Esophagus squamous epithelium (tissue), 4 donors: ENCODE data around the gene RGS6.

ENCODE experiments used
- POLR2A ChIP-seq, 4 donors: fragments of 450-650 bp; IDR thresholded peaks; one replicate each; pipeline ENCODE4 v1.6.1; 2017; ENCODE audit warnings: antibody characterized with exemption in 4 of 4, mild to moderate bottlenecking in 4 of 4, moderate library complexity in 3 of 4
- TF ChIP-seq, protein P1 (sequence below), 6 experiments: fragments of 450-650 bp in 4 of 6; fragments of 200-600 bp in 2 of 6; sonication (generic) in 2 of 6; IDR thresholded peaks; one replicate each; pipeline ENCODE4 v1.5.1; 2016 to 2019; ENCODE audit warnings: antibody characterized with exemption in 6 of 6, mild to moderate bottlenecking in 4 of 6, moderate library complexity in 4 of 6

DNA sequence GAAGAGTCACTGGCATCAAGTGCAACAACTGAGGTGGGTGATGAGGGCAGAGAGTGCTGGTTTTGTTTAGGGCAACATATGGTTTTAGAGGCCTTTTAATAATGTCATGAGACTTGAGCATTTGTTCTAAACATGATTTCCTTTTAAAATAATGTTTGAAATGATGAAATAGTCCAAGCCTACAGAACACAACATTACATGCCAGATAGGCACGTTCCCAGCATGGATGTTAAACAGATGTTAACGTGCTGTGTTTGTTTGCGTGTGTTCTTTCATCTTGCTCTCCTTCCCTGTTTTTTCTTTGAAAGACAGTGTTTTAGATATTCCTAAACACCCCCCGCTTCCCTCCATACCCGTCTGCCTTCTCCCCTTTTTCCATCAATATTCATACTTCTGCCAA is 82.3 kb downstream of the RGS6 start:
- TF ChIP-seq, protein P1, sequence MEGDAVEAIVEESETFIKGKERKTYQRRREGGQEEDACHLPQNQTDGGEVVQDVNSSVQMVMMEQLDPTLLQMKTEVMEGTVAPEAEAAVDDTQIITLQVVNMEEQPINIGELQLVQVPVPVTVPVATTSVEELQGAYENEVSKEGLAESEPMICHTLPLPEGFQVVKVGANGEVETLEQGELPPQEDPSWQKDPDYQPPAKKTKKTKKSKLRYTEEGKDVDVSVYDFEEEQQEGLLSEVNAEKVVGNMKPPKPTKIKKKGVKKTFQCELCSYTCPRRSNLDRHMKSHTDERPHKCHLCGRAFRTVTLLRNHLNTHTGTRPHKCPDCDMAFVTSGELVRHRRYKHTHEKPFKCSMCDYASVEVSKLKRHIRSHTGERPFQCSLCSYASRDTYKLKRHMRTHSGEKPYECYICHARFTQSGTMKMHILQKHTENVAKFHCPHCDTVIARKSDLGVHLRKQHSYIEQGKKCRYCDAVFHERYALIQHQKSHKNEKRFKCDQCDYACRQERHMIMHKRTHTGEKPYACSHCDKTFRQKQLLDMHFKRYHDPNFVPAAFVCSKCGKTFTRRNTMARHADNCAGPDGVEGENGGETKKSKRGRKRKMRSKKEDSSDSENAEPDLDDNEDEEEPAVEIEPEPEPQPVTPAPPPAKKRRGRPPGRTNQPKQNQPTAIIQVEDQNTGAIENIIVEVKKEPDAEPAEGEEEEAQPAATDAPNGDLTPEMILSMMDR (IDR thresholded peaks at IDR 0.05), result no peak
- no peak for TF ChIP-seq POLR2A (IDR thresholded peaks at IDR 0.05)
